C4-2B (cell line): ENCODE data around the gene KAZN.

Source experiments
- CTCF ChIP-seq: fragments of 450-650 bp; conservative IDR thresholded peaks from 2 replicates; pipeline ENCODE4 v1.5.1; 2017; ENCODE audit warnings: mild to moderate bottlenecking
- ZFX ChIP-seq: fragments of 450-650 bp; IDR thresholded peaks from 2 replicates; pipeline ENCODE4 v1.6.1; 2017

DNA sequence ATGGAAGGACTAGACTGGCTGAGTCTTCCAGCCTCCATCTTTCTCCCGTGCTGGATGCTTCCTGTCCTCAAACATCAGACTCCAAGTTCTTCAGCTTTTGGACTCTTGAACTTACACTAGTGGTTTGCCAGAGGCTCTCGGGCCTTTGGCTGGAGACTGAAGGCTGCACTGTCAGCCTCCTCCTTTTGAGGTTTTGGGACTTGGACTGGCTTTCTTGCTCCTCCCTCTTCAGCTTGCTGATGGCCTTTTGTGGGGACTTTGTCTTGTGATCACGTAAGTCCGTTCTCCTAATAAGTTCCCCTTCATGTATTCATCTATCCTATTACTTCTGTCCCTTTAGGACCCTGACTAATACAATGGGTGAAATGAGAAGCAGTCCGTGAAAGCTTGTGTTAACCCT is 196.4 kb downstream of the KAZN start:
- no peak for TF ChIP-seq CTCF
- TF ChIP-seq ZFX = no peak
